Pancreas (tissue), 10 donors: ENCODE data around the gene GRXCR1. TPM values are rescaled to one million over a fixed set of nuclear protein-coding genes. Genes with fewer than 3 reads are reported as not detected.

ENCODE experiments used
- ATAC-seq, 4 donors: fragments of 200-7000 bp; cut with Tn5 transposase; one replicate each; pipeline versions ENCODE4 v1.8.0 to v1.9.1; 2020; ENCODE audit warnings: mild to moderate bottlenecking in 4 of 4, moderate library complexity in 4 of 4
- DNase-seq, 6 donors: peaks; one replicate each; pipeline ENCODE4 v3.0.0-alpha.2; 2020
- FAIRE-seq: peaks from 2 replicates; lab custom pipeline; 2012; peaks lifted over from hg19 to GRCh38; lab: Jason Lieb, UNC
- H3K27ac ChIP-seq, 4 donors: fragments of 200-600 bp; sonication (generic); 1 replicate in 3 of 4; 2 replicates in 1 of 4; pipeline versions ENCODE4 v1.5.0 to v1.8.0; 2020
- H3K27me3 ChIP-seq, 4 donors: fragments of 200-600 bp; one replicate each; pipeline ENCODE4 v1.8.0; 2021
- H3K36me3 ChIP-seq, 3 donors: fragments of 200-600 bp; sonication (generic) in 1 of 3; one replicate each; pipeline versions ENCODE4 v1.5.0 to v1.8.0; 2020 to 2021
- H3K4me1 ChIP-seq, 3 donors: fragments of 200-600 bp; one replicate each; pipeline ENCODE4 v1.8.0; 2021
- H3K4me3 ChIP-seq, 4 donors: fragments of 200-600 bp; sonication (generic) in 2 of 4; one replicate each; pipeline versions ENCODE4 v1.5.0 to v1.8.0; 2020 to 2021
- H3K9me3 ChIP-seq, 4 donors: fragments of 200-600 bp; one replicate each; pipeline ENCODE4 v1.8.0; 2021
- CTCF ChIP-seq, 4 donors: fragments of 200-600 bp; sonication (generic) in 3 of 4; IDR thresholded peaks; one replicate each; pipeline versions ENCODE4 v1.5.0 to v1.8.0; 2021; ENCODE audit warnings: antibody characterized with exemption in 4 of 4
- WGBS, 2 donors: extraction: QIAGEN DNeasy Blood & Tissue Kit; methylation state at CpG; one replicate each; pipeline ENCODE4 v1.1.7; 2013; 5-methylcytosine and 5-hydroxymethylcytosine counted together
- intact Hi-C, 3 donors: fragments of 100-400 bp; cut with DNase I; formaldehyde crosslinking; loops; one replicate each; pipeline versions ENCODE4 v1.11.1 to v1.14.2; 2022
- polyA plus RNA-seq, 2 donors: library from polyadenylated mRNA; stranded (reverse); fragments of 200-250 nt; gene quantifications; one replicate each; pipeline ENCODE4 v1.2.3, GENCODE V29; 2013
- total RNA-seq, 6 donors: library from RNA; stranded (reverse); fragmentation: NEBNext Ultra II Directional in 4 of 6; extraction: Animal tissue kit (Norgen Biotek cat#: 25700) in 4 of 6; gene quantifications; one replicate each; pipeline versions ENCODE4 v1.2.1 to v1.2.4, GENCODE V29; 2021 to 2023
- donor health status: healthy with polysubstance abuse.
- donor health status: DM: no; HTN: no; CAD: no; lungs with moderate emphysema.
- donor health status: DM: no; HTN: no; CAD: no.
- donor health status: control.
- donor health status: control.
- donor health status: Bipolar disorder and iron deficiency.
- donor health status: DM: yes; HTN: yes; CAD: no.
- donor health status: DM: no; HTN: no; CAD: no.
- donor health status: DM: no; HTN: no; CAD: no.
- donor health status: DM: yes; HTN: yes; CAD: no.

The GRXCR1 gene
- total RNA-seq (not detected), polyA plus RNA-seq (under 1 TPM in 1 of 2 donors, not detected in 1; 0.12 TPM)

- Histone ChIP-seq H3K27me3 (no peaks in the 10 kb centered on the region), H3K36me3 (no peaks in the 10 kb centered on the region), H3K9me3 (no peaks in the 10 kb centered on the region), H3K4me3 (no peak within 1 kb of the TSS), H3K4me1 (no peaks in the 10 kb centered on the region), H3K27ac (no peak within 1 kb of the TSS)
- intact Hi-C loops = no loop called here
- no peak for ATAC-seq
- TF ChIP-seq CTCF (IDR thresholded peaks at IDR 0.05) = no peak
- WGBS, 2 donors = 45 to 59% methylated on average over 2 of the region's 2 CpGs
- no peak for FAIRE-seq
- no peak for DNase-seq
Observed at GRCh38 chr4:42892413-42892812, at the start of gene GRXCR1. Gene GRXCR1, plus strand, starts transcription at chr4:42892713. Its CDS starts 554 bp downstream, at chr4:42893267.

GRCh38 chr4:42843694-42844093, 48.8 kb upstream of the GRXCR1 start:
- Histone ChIP-seq H3K36me3 (no peaks in the 10 kb centered on the region), H3K9me3 (no peaks in the 10 kb centered on the region), H3K27ac (no peak overlapping the region), H3K27me3 (no peaks in the 10 kb centered on the region), H3K4me3 (no peak overlapping the region), H3K4me1 (no peaks in the 10 kb centered on the region)
- WGBS, 2 donors = 50 to 56% methylated on average over 2 of the region's 2 CpGs
- intact Hi-C loops = no loop called here
- DNase-seq (no peak), ATAC-seq (no peak), FAIRE-seq (no peak)
- no peak for TF ChIP-seq CTCF (IDR thresholded peaks at IDR 0.05)

GRCh38 chr4:42844422-42845070, 48.0 kb upstream of the GRXCR1 start:
- intact Hi-C loops = no loop called here
- Histone ChIP-seq H3K9me3 (no peaks in the 10 kb centered on the region), H3K4me1 (no peaks in the 10 kb centered on the region), H3K4me3 (no peak overlapping the region), H3K36me3 (no peaks in the 10 kb centered on the region), H3K27ac (no peak overlapping the region), H3K27me3 (no peaks in the 10 kb centered on the region)
- no peak for DNase-seq
- no peak for FAIRE-seq
- no peak for TF ChIP-seq CTCF (IDR thresholded peaks at IDR 0.05)
- 67 to 76% methylated on average over 3 of the region's 3 CpGs for WGBS, 2 donors
- no peak for ATAC-seq

GRCh38 chr4:42845586-42845985, 46.9 kb upstream of the GRXCR1 start:
- Histone ChIP-seq H3K4me3 (no peak overlapping the region), H3K36me3 (no peaks in the 10 kb centered on the region), H3K27me3 (no peaks in the 10 kb centered on the region), H3K4me1 (no peaks in the 10 kb centered on the region), H3K9me3 (no peaks in the 10 kb centered on the region), H3K27ac (no peak overlapping the region)
- TF ChIP-seq CTCF (IDR thresholded peaks at IDR 0.05) = no peak
- DNase-seq (no peak), ATAC-seq (no peak), FAIRE-seq (no peak)
- WGBS, 2 donors = 3 to 7% methylated on average over 1 of the region's 1 CpG
- intact Hi-C loops = no loop called here

GRCh38 chr4:42855779-42856178, 36.7 kb upstream of the GRXCR1 start:
- Histone ChIP-seq H3K4me1 (no peaks in the 10 kb centered on the region), H3K27me3 (peaks cover 0 to 3% (median 0%) of the 10 kb centered on the region in 4 donors), H3K9me3 (no peaks in the 10 kb centered on the region), H3K4me3 (no peak overlapping the region), H3K36me3 (no peaks in the 10 kb centered on the region), H3K27ac (no peak overlapping the region)
- TF ChIP-seq CTCF (IDR thresholded peaks at IDR 0.05) = no peak
- no peak for FAIRE-seq
- intact Hi-C loops = loop anchor here in 1 of 3 donors (10.0 kb wide), 1 partner anchor 291 kb away; no protein-coding TSS in a partner anchor
- no peak for ATAC-seq
- no peak for DNase-seq
